K562 (cell line): ENCODE measurements around the gene STON2. TPM values are rescaled to one million over a fixed set of nuclear protein-coding genes. Genes with fewer than 3 reads are reported as not detected.

Experiments used
- ATF1 ChIP-seq, 2 experiments: fragments of 450-650 bp in 1 of 2; IDR thresholded peaks; 2 replicates each; pipeline ENCODE4 v1.6.1; 2016; ENCODE audit warnings: missing compliant biosample characterization in 1 of 2, missing genetic modification characterization in 1 of 2
- ATF3 ChIP-seq, 2 experiments: fragments of 450-650 bp in 1 of 2; sonication (generic) in 1 of 2; formaldehyde crosslinking in 1 of 2; IDR thresholded peaks in 1 of 2; conservative IDR thresholded peaks in 1 of 2; 2 replicates each; pipeline versions ENCODE4 v1.6.1 to v1.8.1; 2016 to 2023; ENCODE audit warnings: mild to moderate bottlenecking in 2 of 2, moderate library complexity in 2 of 2, inconsistent platforms in 1 of 2, missing genetic modification reagents in 1 of 2
- BHLHE40 ChIP-seq: IDR thresholded peaks from 2 replicates; pipeline ENCODE4 v1.6.1; 2011; ENCODE audit warnings: low read length, improper control_type of control experiment
- CBX3 ChIP-seq, 2 experiments: IDR thresholded peaks; 1 replicate in 1 of 2; 2 replicates in 1 of 2; pipeline ENCODE4 v1.6.1; 2012; ENCODE audit warnings: inconsistent platforms in 2 of 2, low read length in 2 of 2, borderline replicate concordance in 1 of 2, control low read depth in 1 of 2
- HNRNPL ChIP-seq: fragments of 200-400 bp; formaldehyde crosslinking; IDR thresholded peaks from 2 replicates; pipeline ENCODE4 v1.6.1; 2017; ENCODE audit warnings: low read depth, mild to moderate bottlenecking, low read length
- KLF16 ChIP-seq: IDR thresholded peaks from 2 replicates; pipeline ENCODE4 v1.6.1; 2016; ENCODE audit warnings: antibody characterized with exemption
- MAFK ChIP-seq: IDR thresholded peaks from 2 replicates; pipeline ENCODE4 v1.6.1; 2011; ENCODE audit warnings: low read length, improper control_type of control experiment
- MYC ChIP-seq, 2 experiments: fragments of 250-450 bp in 1 of 2; sonication (Bioruptor Pico) in 1 of 2; IDR thresholded peaks; 2 replicates each; pipeline versions ENCODE4 v1.5.1 to v1.6.1; 2012 to 2021; ENCODE audit warnings: low read depth in 2 of 2, borderline replicate concordance in 1 of 2, improper control_type of control experiment in 1 of 2, low read length in 1 of 2, mild to moderate bottlenecking in 1 of 2, moderate library complexity in 1 of 2
- MYNN ChIP-seq, 2 experiments: sonication (generic); formaldehyde crosslinking in 1 of 2; IDR thresholded peaks; 2 replicates each; pipeline versions ENCODE4 v1.5.0 to v1.6.1; 2016 to 2020; ENCODE audit warnings: antibody characterized with exemption in 1 of 2, missing genetic modification reagents in 1 of 2
- RCOR1 ChIP-seq, 2 experiments: IDR thresholded peaks; 2 replicates each; pipeline ENCODE4 v1.6.1; 2012; ENCODE audit warnings: low read depth in 2 of 2, low read length in 2 of 2, borderline replicate concordance in 1 of 2, improper control_type of control experiment in 1 of 2
- ZNF134 ChIP-seq: fragments of 250-450 bp; sonication (Bioruptor Pico); conservative IDR thresholded peaks from 2 replicates; pipeline ENCODE4 v1.4.0; 2020
- ZNF3 ChIP-seq: fragments of 250-450 bp; sonication (Bioruptor Pico); IDR thresholded peaks from 2 replicates; pipeline ENCODE4 v1.5.0; 2021; ENCODE audit warnings: mild to moderate bottlenecking, moderate library complexity
- polyA plus RNA-seq, 8 experiments: library from polyadenylated mRNA; depleted of rRNA in 4 of 8; stranded (reverse) in 5 of 8; unstranded in 3 of 8; fragments of >200 nt; fragmentation: Nextera tagmentation in 2 of 8; fragmentation: Illumina TruSeq in 1 of 8; extraction: Ambion mirVana in 2 of 8; extraction: Trizol in 1 of 8; gene quantifications; 2 replicates each; pipeline versions ENCODE4 v1.2.1 to v1.2.3, GENCODE V29; 2011 to 2014; ENCODE audit warnings: inconsistent platforms in 1 of 8, missing spikeins in 1 of 8
- total RNA-seq, 7 experiments: library from RNA; depleted of rRNA in 6 of 7; stranded (reverse); fragments of >200 nt in 6 of 7; fragmentation: Illumina TruSeq in 2 of 7; extraction: Trizol in 2 of 7; gene quantifications; 2 replicates each; pipeline versions ENCODE4 v1.2.1 to v1.2.3, GENCODE V29; 2011 to 2021; ENCODE audit warnings: low replicate concordance in 1 of 7
- TF ChIP-seq, protein P1 (sequence below), 2 experiments: fragments of 200-800 bp in 1 of 2; sonication (Bioruptor generic) in 1 of 2; sonication (generic) in 1 of 2; formaldehyde crosslinking in 1 of 2; IDR thresholded peaks in 1 of 2; conservative IDR thresholded peaks in 1 of 2; 2 replicates each; pipeline versions ENCODE4 v1.5.0 to v1.6.1; 2016 to 2020; ENCODE audit warnings: missing compliant biosample characterization in 1 of 2, missing genetic modification characterization in 1 of 2, missing genetic modification reagents in 1 of 2
- TF ChIP-seq, protein P2 (sequence below): fragments of 450-650 bp; IDR thresholded peaks from 2 replicates; pipeline ENCODE4 v1.6.1; 2017; ENCODE audit warnings: antibody characterized with exemption, mild to moderate bottlenecking
- TF ChIP-seq, protein P3 (sequence below), 2 experiments: fragments of 150-350 bp in 1 of 2; IDR thresholded peaks; 2 replicates each; pipeline ENCODE4 v1.6.1; 2012 to 2016; ENCODE audit warnings: low read depth in 2 of 2, low read length in 2 of 2, mild to moderate bottlenecking in 1 of 2, moderate library complexity in 1 of 2

Gene STON2
- total and polyA plus RNA-seq, 9 of the 15 experiments (the other 6 are each of a cell fraction or from before 2014, with no cell fraction given) = 7.8 to 99.3 (median 53.5) TPM

- TF ChIP-seq, protein P1, sequence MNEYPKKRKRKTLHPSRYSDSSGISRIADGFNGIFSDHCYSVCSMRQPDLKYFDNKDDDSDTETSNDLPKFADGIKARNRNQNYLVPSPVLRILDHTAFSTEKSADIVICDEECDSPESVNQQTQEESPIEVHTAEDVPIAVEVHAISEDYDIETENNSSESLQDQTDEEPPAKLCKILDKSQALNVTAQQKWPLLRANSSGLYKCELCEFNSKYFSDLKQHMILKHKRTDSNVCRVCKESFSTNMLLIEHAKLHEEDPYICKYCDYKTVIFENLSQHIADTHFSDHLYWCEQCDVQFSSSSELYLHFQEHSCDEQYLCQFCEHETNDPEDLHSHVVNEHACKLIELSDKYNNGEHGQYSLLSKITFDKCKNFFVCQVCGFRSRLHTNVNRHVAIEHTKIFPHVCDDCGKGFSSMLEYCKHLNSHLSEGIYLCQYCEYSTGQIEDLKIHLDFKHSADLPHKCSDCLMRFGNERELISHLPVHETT (CRISPR knock-in tag; conservative IDR thresholded peaks at IDR 0.05 in 1 of 2, IDR thresholded peaks at IDR 0.05 in 1 of 2) = 0 out of 4 replicates have a peak, but pooled peaks of 1 of the 2 experiments have one; percentile 27
- TF ChIP-seq ZNF3 (no peak), MYC (IDR thresholded peaks at IDR 0.05; ENCODE audit: low read depth, low read length) (0 out of 2 replicates have a peak, but pooled peaks have one; percentile 50), MYC (CRISPR knock-in tag; IDR thresholded peaks at IDR 0.05; ENCODE audit: borderline replicate concordance, low read depth) (no peak), ATF1 (CRISPR knock-in tag; IDR thresholded peaks at IDR 0.05) (no peak), ATF1 (tag; IDR thresholded peaks at IDR 0.05) (peak; percentile 34; the same call in 1 of the 2 replicates), BHLHE40 (peak; percentile 62; the same call in 1 of the 2 replicates), MAFK (0 out of 2 replicates have a peak, but pooled peaks have one; percentile 24), CBX3 (IDR thresholded peaks at IDR 0.05; ENCODE audit: borderline replicate concordance in 1 of 2, low read length in 2 of 2) (no peak), HNRNPL (no peak), ZNF134 (CRISPR knock-in tag) (no peak), MYNN (IDR thresholded peaks at IDR 0.05) (peak; percentile 63; the same call in 1 of the 2 replicates), MYNN (CRISPR knock-in tag; IDR thresholded peaks at IDR 0.05) (no peak), ATF3 (IDR thresholded peaks at IDR 0.05) (peak; percentile 71), ATF3 (CRISPR knock-in tag; conservative IDR thresholded peaks at IDR 0.05) (0 out of 2 replicates have a peak, but pooled peaks have one; percentile 22), RCOR1 (IDR thresholded peaks at IDR 0.05; ENCODE audit: borderline replicate concordance in 1 of 2, low read depth in 2 of 2, low read length in 2 of 2) (peak; percentile 59 to 96; a peak in 3 of 4 replicates), KLF16 (peak; percentile 82)
- TF ChIP-seq, protein P2, sequence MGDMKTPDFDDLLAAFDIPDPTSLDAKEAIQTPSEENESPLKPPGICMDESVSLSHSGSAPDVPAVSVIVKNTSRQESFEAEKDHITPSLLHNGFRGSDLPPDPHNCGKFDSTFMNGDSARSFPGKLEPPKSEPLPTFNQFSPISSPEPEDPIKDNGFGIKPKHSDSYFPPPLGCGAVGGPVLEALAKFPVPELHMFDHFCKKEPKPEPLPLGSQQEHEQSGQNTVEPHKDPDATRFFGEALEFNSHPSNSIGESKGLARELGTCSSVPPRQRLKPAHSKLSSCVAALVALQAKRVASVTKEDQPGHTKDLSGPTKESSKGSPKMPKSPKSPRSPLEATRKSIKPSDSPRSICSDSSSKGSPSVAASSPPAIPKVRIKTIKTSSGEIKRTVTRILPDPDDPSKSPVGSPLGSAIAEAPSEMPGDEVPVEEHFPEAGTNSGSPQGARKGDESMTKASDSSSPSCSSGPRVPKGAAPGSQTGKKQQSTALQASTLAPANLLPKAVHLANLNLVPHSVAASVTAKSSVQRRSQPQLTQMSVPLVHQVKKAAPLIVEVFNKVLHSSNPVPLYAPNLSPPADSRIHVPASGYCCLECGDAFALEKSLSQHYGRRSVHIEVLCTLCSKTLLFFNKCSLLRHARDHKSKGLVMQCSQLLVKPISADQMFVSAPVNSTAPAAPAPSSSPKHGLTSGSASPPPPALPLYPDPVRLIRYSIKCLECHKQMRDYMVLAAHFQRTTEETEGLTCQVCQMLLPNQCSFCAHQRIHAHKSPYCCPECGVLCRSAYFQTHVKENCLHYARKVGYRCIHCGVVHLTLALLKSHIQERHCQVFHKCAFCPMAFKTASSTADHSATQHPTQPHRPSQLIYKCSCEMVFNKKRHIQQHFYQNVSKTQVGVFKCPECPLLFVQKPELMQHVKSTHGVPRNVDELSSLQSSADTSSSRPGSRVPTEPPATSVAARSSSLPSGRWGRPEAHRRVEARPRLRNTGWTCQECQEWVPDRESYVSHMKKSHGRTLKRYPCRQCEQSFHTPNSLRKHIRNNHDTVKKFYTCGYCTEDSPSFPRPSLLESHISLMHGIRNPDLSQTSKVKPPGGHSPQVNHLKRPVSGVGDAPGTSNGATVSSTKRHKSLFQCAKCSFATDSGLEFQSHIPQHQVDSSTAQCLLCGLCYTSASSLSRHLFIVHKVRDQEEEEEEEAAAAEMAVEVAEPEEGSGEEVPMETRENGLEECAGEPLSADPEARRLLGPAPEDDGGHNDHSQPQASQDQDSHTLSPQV = peak; percentile 33; the same call in 1 of the 2 replicates
- TF ChIP-seq, protein P3, sequence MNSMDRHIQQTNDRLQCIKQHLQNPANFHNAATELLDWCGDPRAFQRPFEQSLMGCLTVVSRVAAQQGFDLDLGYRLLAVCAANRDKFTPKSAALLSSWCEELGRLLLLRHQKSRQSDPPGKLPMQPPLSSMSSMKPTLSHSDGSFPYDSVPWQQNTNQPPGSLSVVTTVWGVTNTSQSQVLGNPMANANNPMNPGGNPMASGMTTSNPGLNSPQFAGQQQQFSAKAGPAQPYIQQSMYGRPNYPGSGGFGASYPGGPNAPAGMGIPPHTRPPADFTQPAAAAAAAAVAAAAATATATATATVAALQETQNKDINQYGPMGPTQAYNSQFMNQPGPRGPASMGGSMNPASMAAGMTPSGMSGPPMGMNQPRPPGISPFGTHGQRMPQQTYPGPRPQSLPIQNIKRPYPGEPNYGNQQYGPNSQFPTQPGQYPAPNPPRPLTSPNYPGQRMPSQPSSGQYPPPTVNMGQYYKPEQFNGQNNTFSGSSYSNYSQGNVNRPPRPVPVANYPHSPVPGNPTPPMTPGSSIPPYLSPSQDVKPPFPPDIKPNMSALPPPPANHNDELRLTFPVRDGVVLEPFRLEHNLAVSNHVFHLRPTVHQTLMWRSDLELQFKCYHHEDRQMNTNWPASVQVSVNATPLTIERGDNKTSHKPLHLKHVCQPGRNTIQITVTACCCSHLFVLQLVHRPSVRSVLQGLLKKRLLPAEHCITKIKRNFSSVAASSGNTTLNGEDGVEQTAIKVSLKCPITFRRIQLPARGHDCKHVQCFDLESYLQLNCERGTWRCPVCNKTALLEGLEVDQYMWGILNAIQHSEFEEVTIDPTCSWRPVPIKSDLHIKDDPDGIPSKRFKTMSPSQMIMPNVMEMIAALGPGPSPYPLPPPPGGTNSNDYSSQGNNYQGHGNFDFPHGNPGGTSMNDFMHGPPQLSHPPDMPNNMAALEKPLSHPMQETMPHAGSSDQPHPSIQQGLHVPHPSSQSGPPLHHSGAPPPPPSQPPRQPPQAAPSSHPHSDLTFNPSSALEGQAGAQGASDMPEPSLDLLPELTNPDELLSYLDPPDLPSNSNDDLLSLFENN (IDR thresholded peaks at IDR 0.05; ENCODE audit: low read depth in 2 of 2, low read length in 2 of 2) = peak in 1 of 2 experiments; percentile 77; a peak in 2 of 4 replicates
Measured at GRCh38 chr14:81402123-81402495, 2.0 kb upstream of the STON2 start (continued).
